Loucy (cell line): ENCODE results near the gene ADISSP.
A peak's percentile ranks its signal among the peaks of the same experiment; 100 is the strongest.

Experiments
- H2AFZ ChIP-seq: fragments of 200-600 bp; sonication (generic); 2 replicates; pipeline ENCODE4 v1.6.0; 2016; ENCODE audit warnings: antibody characterized with exemption, mild to moderate bottlenecking, low read length, moderate library complexity
- H3F3A ChIP-seq: fragments of 200-600 bp; 2 replicates; pipeline ENCODE4 v1.6.0; 2016; ENCODE audit warnings: antibody characterized with exemption, low read depth, mild to moderate bottlenecking
- H3K27me3 ChIP-seq: fragments of 200-600 bp; sonication (generic); 2 replicates; pipeline ENCODE4 v1.6.1; 2014; ENCODE audit warnings: low read length, mild to moderate bottlenecking; ENCODE audit not compliant: insufficient read depth, poor library complexity, severe bottlenecking
- H3K36me3 ChIP-seq: fragments of 200-600 bp; sonication (generic); 2 replicates; pipeline ENCODE4 v1.6.1; 2016; ENCODE audit warnings: low read length; ENCODE audit not compliant: insufficient read depth
- H3K4me1 ChIP-seq: fragments of 200-600 bp; sonication (generic); 2 replicates; pipeline ENCODE4 v1.5.1; 2014; ENCODE audit warnings: low read length, mild to moderate bottlenecking; ENCODE audit not compliant: insufficient read depth, poor library complexity, severe bottlenecking
- H3K4me2 ChIP-seq: fragments of 200-600 bp; sonication (generic); 2 replicates; pipeline ENCODE4 v1.6.0; 2014; ENCODE audit warnings: antibody characterized with exemption, low read length, low read depth, mild to moderate bottlenecking; ENCODE audit not compliant: poor library complexity, severe bottlenecking
- H3K4me3 ChIP-seq: fragments of 200-600 bp; sonication (generic); 2 replicates; pipeline ENCODE4 v1.5.1; 2014; ENCODE audit warnings: low read length, mild to moderate bottlenecking, mixed read lengths; ENCODE audit not compliant: poor library complexity, severe bottlenecking
- H3K79me2 ChIP-seq: fragments of 200-600 bp; sonication (generic); 2 replicates; pipeline ENCODE4 v1.6.1; 2014; ENCODE audit warnings: low read length; ENCODE audit not compliant: insufficient read depth
- H3K9ac ChIP-seq: fragments of 200-600 bp; sonication (generic); 2 replicates; pipeline ENCODE4 v1.6.0; 2014; ENCODE audit warnings: mild to moderate bottlenecking, low read depth, low read length, moderate library complexity; ENCODE audit not compliant: poor library complexity, severe bottlenecking
- H3K9me2 ChIP-seq: fragments of 200-600 bp; sonication (generic); replicated peaks from 2 replicates; pipeline ENCODE4 v1.6.1; 2016; ENCODE audit warnings: low read depth, low read length, mixed read lengths
- H3K9me3 ChIP-seq: fragments of 200-600 bp; sonication (generic); 2 replicates; pipeline ENCODE4 v1.6.1; 2014; ENCODE audit warnings: mild to moderate bottlenecking, antibody characterized with exemption, low read length, low read depth; ENCODE audit not compliant: insufficient read depth
- H4K20me1 ChIP-seq: fragments of 200-600 bp; sonication (generic); 2 replicates; pipeline ENCODE4 v1.6.0; 2014; ENCODE audit warnings: antibody characterized with exemption, low read length, mild to moderate bottlenecking; ENCODE audit not compliant: insufficient read depth, poor library complexity, severe bottlenecking
- EZH2phosphoT487 ChIP-seq: fragments of 200-600 bp; IDR thresholded peaks from 2 replicates; pipeline ENCODE4 v1.6.1; 2018; ENCODE audit warnings: antibody characterized with exemption, mild to moderate bottlenecking, moderate library complexity, borderline replicate concordance
- TF ChIP-seq, protein P1 (sequence below): fragments of 200-600 bp; sonication (generic); conservative IDR thresholded peaks from 2 replicates; pipeline ENCODE4 v1.5.1; 2014; ENCODE audit warnings: mild to moderate bottlenecking, antibody characterized with exemption, low read length

Gene ADISSP

DNA sequence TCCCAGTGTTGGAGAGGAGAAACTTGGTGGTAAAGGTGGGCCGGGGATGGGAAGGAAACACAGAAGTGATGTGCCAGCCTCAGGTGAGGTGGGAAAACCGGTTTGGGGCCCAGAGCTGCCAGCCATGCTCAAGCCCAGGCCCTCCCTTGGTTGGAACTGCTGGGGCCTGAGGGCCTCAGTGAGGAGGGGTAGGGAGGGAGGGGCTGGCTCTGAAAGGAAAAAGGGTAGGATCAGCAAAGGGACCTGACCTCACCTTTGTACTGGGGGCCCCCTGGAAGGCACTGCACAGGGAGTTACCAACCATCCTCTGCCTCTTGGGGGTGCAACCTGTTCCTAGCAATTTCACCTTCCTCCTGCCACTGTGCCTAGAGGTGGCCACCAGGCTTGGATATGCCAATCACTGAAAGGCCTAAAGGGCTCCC, 15.5 kb upstream of the ADISSP start:
- Histone ChIP-seq H3F3A (no peaks in the 10 kb centered on the region), H3K36me3 (no peaks in the 10 kb centered on the region), H3K9ac (no peak overlapping the region), H3K27me3 (no peaks in the 10 kb centered on the region), H4K20me1 (no peaks in the 10 kb centered on the region), H3K79me2 (no peaks in the 10 kb centered on the region), H2AFZ (no peak overlapping the region), H3K4me2 (no peak overlapping the region), H3K9me2 (no peaks in the 10 kb centered on the region), H3K9me3 (no peaks in the 10 kb centered on the region), H3K4me1 (peaks cover 7% of the 10 kb centered on the region), H3K4me3 (no peak overlapping the region)
- TF ChIP-seq EZH2phosphoT487, result no peak
- TF ChIP-seq, protein P1, sequence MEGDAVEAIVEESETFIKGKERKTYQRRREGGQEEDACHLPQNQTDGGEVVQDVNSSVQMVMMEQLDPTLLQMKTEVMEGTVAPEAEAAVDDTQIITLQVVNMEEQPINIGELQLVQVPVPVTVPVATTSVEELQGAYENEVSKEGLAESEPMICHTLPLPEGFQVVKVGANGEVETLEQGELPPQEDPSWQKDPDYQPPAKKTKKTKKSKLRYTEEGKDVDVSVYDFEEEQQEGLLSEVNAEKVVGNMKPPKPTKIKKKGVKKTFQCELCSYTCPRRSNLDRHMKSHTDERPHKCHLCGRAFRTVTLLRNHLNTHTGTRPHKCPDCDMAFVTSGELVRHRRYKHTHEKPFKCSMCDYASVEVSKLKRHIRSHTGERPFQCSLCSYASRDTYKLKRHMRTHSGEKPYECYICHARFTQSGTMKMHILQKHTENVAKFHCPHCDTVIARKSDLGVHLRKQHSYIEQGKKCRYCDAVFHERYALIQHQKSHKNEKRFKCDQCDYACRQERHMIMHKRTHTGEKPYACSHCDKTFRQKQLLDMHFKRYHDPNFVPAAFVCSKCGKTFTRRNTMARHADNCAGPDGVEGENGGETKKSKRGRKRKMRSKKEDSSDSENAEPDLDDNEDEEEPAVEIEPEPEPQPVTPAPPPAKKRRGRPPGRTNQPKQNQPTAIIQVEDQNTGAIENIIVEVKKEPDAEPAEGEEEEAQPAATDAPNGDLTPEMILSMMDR, result no peak

DNA sequence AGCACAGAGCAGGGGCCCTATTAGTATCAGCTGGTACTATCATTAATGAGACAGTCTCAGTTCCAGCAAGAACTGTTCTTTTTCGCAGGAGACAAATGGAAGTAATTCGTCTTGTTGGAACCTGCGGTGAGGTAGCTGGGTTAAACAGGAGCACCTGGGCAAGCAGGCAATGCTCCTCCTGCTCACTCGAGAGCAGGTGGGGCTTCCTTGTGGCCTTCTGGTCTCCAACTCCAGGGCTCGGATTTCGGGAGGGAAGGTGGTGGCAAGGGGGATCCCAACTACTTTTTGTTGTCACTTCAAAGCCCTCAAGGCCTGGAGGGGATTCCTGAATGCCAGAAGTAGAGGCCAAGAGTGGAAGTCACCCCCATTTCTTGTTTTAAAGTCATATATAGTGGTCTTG, 15.0 kb upstream of the ADISSP start:
- no peak overlapping the region for H3K9ac ChIP-seq
- H3K4me2 ChIP-seq, result no peak overlapping the region
- H3K9me2 ChIP-seq, result no peaks in the 10 kb centered on the region
- no peaks in the 10 kb centered on the region for H3K79me2 ChIP-seq
- no peaks in the 10 kb centered on the region for H3K9me3 ChIP-seq
- H3K4me1 ChIP-seq, result peaks cover 7% of the 10 kb centered on the region
- H4K20me1 ChIP-seq, result no peaks in the 10 kb centered on the region
- no peaks in the 10 kb centered on the region for H3K36me3 ChIP-seq
- no peaks in the 10 kb centered on the region for H3F3A ChIP-seq
- H2AFZ ChIP-seq, result no peak overlapping the region
- no peak for TF ChIP-seq EZH2phosphoT487
- TF ChIP-seq, protein P1, result no peak
- no peaks in the 10 kb centered on the region for H3K27me3 ChIP-seq
- H3K4me3 ChIP-seq, result no peak overlapping the region

DNA sequence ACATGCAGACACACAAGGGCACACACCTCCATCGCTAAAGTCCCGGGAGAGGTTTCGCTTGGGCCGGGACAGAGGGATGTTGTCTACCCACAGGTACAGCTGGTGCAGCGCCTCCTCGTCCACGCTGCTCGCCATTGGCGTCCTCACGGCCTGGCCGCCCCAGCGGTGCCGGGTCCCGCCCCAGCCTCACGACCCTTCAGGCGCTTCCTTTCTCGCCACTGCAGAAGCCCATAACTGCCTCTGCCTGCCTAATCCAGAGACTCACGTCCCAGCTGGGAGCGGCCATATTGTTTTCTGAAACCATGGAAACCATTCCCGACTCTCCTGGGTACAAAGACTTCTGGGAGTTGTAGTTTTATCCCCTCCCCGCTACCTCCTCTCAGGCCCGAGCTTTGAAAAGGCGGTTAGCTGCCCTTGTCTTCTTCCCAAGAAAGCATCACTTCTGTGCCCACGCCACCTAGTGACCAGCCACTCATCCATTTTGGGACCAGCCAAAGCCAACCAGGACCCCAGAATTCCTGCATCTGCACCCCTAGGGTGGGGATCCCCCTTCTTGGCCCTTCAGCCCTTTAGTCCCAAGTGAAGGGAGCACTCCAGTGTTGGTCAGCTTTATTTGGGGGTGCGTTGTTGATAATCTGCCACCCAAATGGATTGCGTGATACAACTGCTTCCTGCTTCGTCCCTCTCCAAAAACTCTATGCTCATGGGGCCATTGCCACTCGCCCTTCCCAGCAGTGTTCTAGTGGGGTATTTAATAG, 13.8 kb upstream of the ADISSP start, which contains the start of gene SPEF1:
Gene SPEF1 (minus strand): TSS at position 296 of the 758 bp plus-strand sequence. CDS start 161 bp downstream, at position 135.
- Histone ChIP-seq H3K4me2 (peak within 1 kb of the TSS; percentile 53), H3K36me3 (no peaks in the 10 kb centered on the region), H2AFZ (peak within 1 kb of the TSS; percentile 44), H3K79me2 (no peaks in the 10 kb centered on the region), H3K9me2 (no peaks in the 10 kb centered on the region), H3K27me3 (no peaks in the 10 kb centered on the region), H4K20me1 (no peaks in the 10 kb centered on the region), H3K9me3 (no peaks in the 10 kb centered on the region), H3F3A (no peaks in the 10 kb centered on the region), H3K9ac (no peak within 1 kb of the TSS), H3K4me1 (no peaks in the 10 kb centered on the region), H3K4me3 (no peak within 1 kb of the TSS)
- TF ChIP-seq, protein P1, result peak; percentile 49
- TF ChIP-seq EZH2phosphoT487, result no peak
